GM10266 (cell line): ENCODE results near the gene ZMIZ1.
A peak's percentile ranks its signal among the peaks of the same experiment; 100 is the strongest.

Source experiments
- DNase-seq: peaks from one replicate; pipeline ENCODE4 v3.0.0; 2012; ENCODE audit errors: extremely low spot score
- CTCF ChIP-seq: IDR thresholded peaks from 2 replicates; pipeline ENCODE4 v1.5.1; 2012; ENCODE audit warnings: mild to moderate bottlenecking, low read depth; ENCODE audit not compliant: control insufficient read depth, insufficient read depth; ENCODE audit errors: missing control alignments

The ZMIZ1 gene

GRCh38 chr10:79266543-79267312, 198.0 kb downstream of the ZMIZ1 start:
- DNase-seq: peak; percentile 76
- no peak for TF ChIP-seq CTCF

- peak; percentile 4 for TF ChIP-seq CTCF
- DNase-seq: no peak
Observed at GRCh38 chr10:79267499-79267898, 198.7 kb downstream of the ZMIZ1 start.

GRCh38 chr10:79268161-79268601, 199.4 kb downstream of the ZMIZ1 start:
- TF ChIP-seq CTCF: no peak
- no peak for DNase-seq

GRCh38 chr10:79268742-79269141, 200.0 kb downstream of the ZMIZ1 start:
- no peak for TF ChIP-seq CTCF
- DNase-seq: no peak

GRCh38 chr10:79269443-79269842, 200.7 kb downstream of the ZMIZ1 start:
- no peak for TF ChIP-seq CTCF
- DNase-seq: no peak

- no peak for TF ChIP-seq CTCF
- no peak for DNase-seq
Observed at GRCh38 chr10:79269969-79270368, 201.2 kb downstream of the ZMIZ1 start.

GRCh38 chr10:79270466-79271246, 201.9 kb downstream of the ZMIZ1 start:
- no peak for TF ChIP-seq CTCF
- DNase-seq: no peak
